OCI-LY3 (cell line): ENCODE data around the gene TLCD1.

Experiments
- H2AFZ ChIP-seq: fragments of 200-600, 300-600 bp; shearing (Covaris generic); 2 replicates; pipeline ENCODE4 v1.6.0; 2014; ENCODE audit warnings: antibody characterized with exemption, low read depth, low read length
- H3K27ac ChIP-seq: fragments of 200-600, 300-600 bp; sonication (generic); 2 replicates; pipeline ENCODE4 v1.5.1; 2014; ENCODE audit warnings: mild to moderate bottlenecking, low read length, moderate library complexity, mixed read lengths
- H3K27me3 ChIP-seq: fragments of 200-600, 300-600 bp; sonication (generic); 2 replicates; pipeline ENCODE4 v1.6.1; 2014; ENCODE audit warnings: low read depth, low read length, mixed read lengths
- H3K36me3 ChIP-seq: fragments of 200-600, 300-600 bp; sonication (generic); replicated peaks from 2 replicates; pipeline ENCODE3; 2014; ENCODE audit warnings: low read depth, low read length, mixed read lengths
- H3K4me1 ChIP-seq: fragments of 300-600, 200-600 bp; sonication (generic); 2 replicates; pipeline ENCODE4 v1.6.1; 2014; ENCODE audit warnings: low read length, mixed read lengths
- H3K4me2 ChIP-seq: fragments of 200-600, 300-600 bp; sonication (generic); 2 replicates; pipeline ENCODE4 v1.6.1; 2014; ENCODE audit warnings: low read length, mixed read lengths
- H3K4me3 ChIP-seq: fragments of 300-600, 200-600 bp; sonication (generic); 2 replicates; pipeline ENCODE4 v1.5.1; 2014; ENCODE audit warnings: antibody characterized with exemption, mild to moderate bottlenecking, low read length, moderate library complexity
- H3K79me2 ChIP-seq: fragments of 300-600, 200-600 bp; shearing (Covaris generic); 2 replicates; pipeline ENCODE4 v1.6.1; 2014; ENCODE audit warnings: mild to moderate bottlenecking, low read length, mixed read lengths
- H3K9ac ChIP-seq: fragments of 300-600, 200-600 bp; shearing (Covaris generic); 2 replicates; pipeline ENCODE4 v1.6.0; 2014; ENCODE audit warnings: mild to moderate bottlenecking, low read length, moderate library complexity
- H3K9me3 ChIP-seq: fragments of 200-600, 300-600 bp; shearing (Covaris generic); 2 replicates; pipeline ENCODE4 v1.6.1; 2014; ENCODE audit warnings: low read length, mixed read lengths; ENCODE audit not compliant: insufficient read depth
- H4K20me1 ChIP-seq: fragments of 200-600, 300-600 bp; sonication (generic); 2 replicates; pipeline ENCODE4 v1.6.1; 2016; ENCODE audit warnings: low read length, mixed read lengths; ENCODE audit not compliant: insufficient read depth
- CTCF ChIP-seq: fragments of 200-600, 300-600 bp; sonication (generic); IDR thresholded peaks from 2 replicates; pipeline ENCODE4 v1.5.1; 2014; ENCODE audit warnings: antibody characterized with exemption, low read length, low read depth
- EZH2phosphoT487 ChIP-seq: fragments of 200-600 bp; shearing (Covaris generic); IDR thresholded peaks from 2 replicates; pipeline ENCODE4 v1.6.1; 2018; ENCODE audit warnings: antibody characterized with exemption, mixed run types, low read depth

The TLCD1 gene

DNA sequence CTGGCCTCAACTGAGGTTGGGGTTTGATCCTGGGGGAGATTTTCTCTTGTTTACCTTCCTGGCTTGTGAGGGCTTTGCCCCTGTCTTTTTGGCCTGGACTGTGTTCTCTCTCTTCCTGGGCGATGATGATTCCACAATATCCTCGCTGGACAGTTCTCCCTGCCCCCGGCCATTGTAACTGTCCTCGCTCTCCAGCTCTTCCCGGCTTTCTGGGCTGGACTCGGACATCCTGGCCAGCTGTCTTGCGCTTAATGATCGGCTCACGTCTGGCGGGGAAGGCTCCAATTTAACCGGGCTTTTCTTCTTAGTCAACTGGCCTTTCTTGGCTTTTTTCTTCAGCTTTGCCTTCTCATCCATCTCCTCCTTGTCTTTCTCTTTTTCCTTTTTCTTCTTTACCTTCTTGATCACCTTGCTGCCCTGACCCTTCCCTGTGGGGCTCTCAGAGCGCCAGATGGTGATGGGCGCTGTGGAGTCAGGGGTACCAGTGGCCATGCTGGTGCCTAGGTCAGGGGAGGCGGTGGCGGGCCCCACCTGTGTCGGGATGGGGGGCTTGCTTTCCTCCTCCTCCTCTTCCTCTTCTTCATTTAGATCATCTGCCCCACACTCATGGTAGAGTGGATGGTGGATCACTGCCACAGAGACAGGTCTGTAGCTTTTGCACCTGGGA is 22.3 kb downstream of the TLCD1 start:
- no peak overlapping the region for H2AFZ ChIP-seq
- H3K27ac ChIP-seq: no peak overlapping the region
- no peaks in the 10 kb centered on the region for H4K20me1 ChIP-seq
- no peaks in the 10 kb centered on the region for H3K79me2 ChIP-seq
- TF ChIP-seq CTCF (no peak), EZH2phosphoT487 (no peak)
- H3K9me3 ChIP-seq: no peaks in the 10 kb centered on the region
- H3K4me1 ChIP-seq: no peaks in the 10 kb centered on the region
- H3K4me3 ChIP-seq: no peak overlapping the region
- H3K4me2 ChIP-seq: no peak overlapping the region
- H3K27me3 ChIP-seq: no peaks in the 10 kb centered on the region
- no peak overlapping the region for H3K9ac ChIP-seq
- H3K36me3 ChIP-seq: peaks cover 57% of the 10 kb centered on the region

DNA sequence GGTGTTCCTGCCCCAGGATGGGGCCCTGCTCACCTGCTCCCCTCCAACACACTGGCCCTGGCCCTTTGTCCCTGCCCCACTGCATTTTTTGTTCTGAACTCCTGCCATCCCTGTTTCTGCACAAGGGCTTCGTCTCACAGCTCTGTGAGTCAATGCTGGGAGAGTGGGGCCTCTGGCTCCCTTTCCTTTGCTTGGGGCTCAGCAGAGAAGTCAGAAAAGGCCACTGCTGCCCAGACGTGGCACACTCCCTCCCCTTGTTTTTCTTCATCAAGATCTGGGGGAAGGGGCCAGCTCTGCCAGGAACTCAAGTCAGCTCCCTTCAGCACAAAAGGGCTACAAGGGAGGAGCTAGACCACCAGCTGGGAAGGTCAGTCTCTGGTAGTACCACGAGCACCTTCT is 23.3 kb downstream of the TLCD1 start:
- H3K27ac ChIP-seq: no peak overlapping the region
- H2AFZ ChIP-seq: no peak overlapping the region
- H3K4me1 ChIP-seq: no peaks in the 10 kb centered on the region
- H3K4me3 ChIP-seq: no peak overlapping the region
- no peak overlapping the region for H3K9ac ChIP-seq
- peaks cover 66% of the 10 kb centered on the region for H3K36me3 ChIP-seq
- no peaks in the 10 kb centered on the region for H3K9me3 ChIP-seq
- TF ChIP-seq CTCF (no peak), EZH2phosphoT487 (no peak)
- no peaks in the 10 kb centered on the region for H3K79me2 ChIP-seq
- no peaks in the 10 kb centered on the region for H3K27me3 ChIP-seq
- no peaks in the 10 kb centered on the region for H4K20me1 ChIP-seq
- no peak overlapping the region for H3K4me2 ChIP-seq

GRCh38 chr17:28702026-28702751 is 23.8 kb downstream of the TLCD1 start:
- Histone ChIP-seq H3K9ac (no peak overlapping the region), H4K20me1 (no peaks in the 10 kb centered on the region), H3K36me3 (peaks cover 72% of the 10 kb centered on the region), H3K27me3 (no peaks in the 10 kb centered on the region), H3K4me3 (no peak overlapping the region), H3K79me2 (no peaks in the 10 kb centered on the region), H3K4me1 (no peaks in the 10 kb centered on the region), H2AFZ (no peak overlapping the region), H3K27ac (no peak overlapping the region), H3K9me3 (no peaks in the 10 kb centered on the region), H3K4me2 (no peak overlapping the region)
- TF ChIP-seq CTCF (no peak), EZH2phosphoT487 (no peak)

- no peak overlapping the region for H3K9ac ChIP-seq
- H4K20me1 ChIP-seq: no peaks in the 10 kb centered on the region
- no peak overlapping the region for H3K4me2 ChIP-seq
- H3K27ac ChIP-seq: no peak overlapping the region
- H3K4me3 ChIP-seq: no peak overlapping the region
- no peak overlapping the region for H2AFZ ChIP-seq
- no peaks in the 10 kb centered on the region for H3K27me3 ChIP-seq
- H3K79me2 ChIP-seq: no peaks in the 10 kb centered on the region
- H3K9me3 ChIP-seq: no peaks in the 10 kb centered on the region
- H3K4me1 ChIP-seq: no peaks in the 10 kb centered on the region
- H3K36me3 ChIP-seq: peaks cover 72% of the 10 kb centered on the region
- TF ChIP-seq EZH2phosphoT487 (no peak), CTCF (no peak)
Measured at GRCh38 chr17:28700830-28701492, 25.1 kb downstream of the TLCD1 start.
